GM12878 (cell line): ENCODE measurements around the gene EYS. TPM values are rescaled to one million over a fixed set of nuclear protein-coding genes. Genes with fewer than 3 reads are reported as not detected.

Experiments used
- ATAC-seq: fragments of 200-7000 bp; cut with Tn5 transposase; 3 replicates; pipeline ENCODE4 v1.9.1; 2020; ENCODE audit warnings: mild to moderate bottlenecking, moderate library complexity
- BruUV-seq: library from RNA; stranded (reverse); fragments of 400-500 nt; replicated peaks from 2 replicates; lab custom pipeline; 2021; lab: Mats Ljungman, UMichigan
- CTCF ChIA-PET: fragments of 300-600 bp; sonication (Branson Sonifier 250); formaldehyde crosslinking; extraction: SDS; loops from one replicate; lab custom pipeline; 2021; ENCODE audit warnings: inconsistent platforms; lab: Yijun Ruan, JAX
- POLR2A ChIA-PET: fragments of 350-600 bp; formaldehyde crosslinking; extraction: SDS; loops from one replicate; lab custom pipeline; 2021; ENCODE audit warnings: inconsistent platforms; lab: Charles Lee
- RAD21 ChIA-PET: fragments of 300-600 bp; sonication (Branson Sonifier 250); formaldehyde crosslinking; loops from one replicate; lab custom pipeline; 2023; ENCODE audit warnings: antibody characterized with exemption; ENCODE audit not compliant: unreplicated experiment; lab: Charles Lee
- SMC1A ChIA-PET: fragments of 300-600 bp; sonication (Branson Sonifier 250); formaldehyde crosslinking; loops from one replicate; lab custom pipeline; 2023; ENCODE audit not compliant: unreplicated experiment, uncharacterized antibody; lab: Charles Lee
- DNase-seq: peaks from one replicate; pipeline ENCODE4 v3.0.0-alpha.2; 2011; ENCODE audit warnings: low read depth, low spot score
- FAIRE-seq: peaks from 3 replicates; lab custom pipeline; 2011; peaks lifted over from hg19 to GRCh38; lab: Jason Lieb, UNC
- H2AFZ ChIP-seq: 2 replicates; pipeline ENCODE4 v1.6.0; 2011; ENCODE audit warnings: low read depth, low read length, control low read depth; ENCODE audit not compliant: control insufficient read depth
- H3K27ac ChIP-seq: 2 replicates; pipeline ENCODE4 v1.5.1; 2011; ENCODE audit warnings: control low read depth; ENCODE audit not compliant: control insufficient read depth, insufficient read depth
- H3K27me3 ChIP-seq, 2 experiments: replicated peaks in 1 of 2; 2 replicates each; pipeline versions ENCODE4 v1.6.0 to v1.6.1; 2011; ENCODE audit warnings: low read length in 1 of 2; ENCODE audit not compliant: control insufficient read depth in 2 of 2, insufficient read depth in 2 of 2
- H3K36me3 ChIP-seq, 2 experiments: 2 replicates each; pipeline ENCODE4 v1.5.1; 2011; ENCODE audit warnings: low read length in 1 of 2; ENCODE audit not compliant: control insufficient read depth in 2 of 2, insufficient read depth in 2 of 2
- H3K4me1 ChIP-seq: 2 replicates; pipeline ENCODE4 v1.6.1; 2011; ENCODE audit warnings: mild to moderate bottlenecking, low read length, moderate library complexity, mixed read lengths; ENCODE audit not compliant: control insufficient read depth, insufficient read depth
- H3K4me2 ChIP-seq: 2 replicates; pipeline ENCODE4 v1.6.0; 2011; ENCODE audit warnings: control low read depth; ENCODE audit not compliant: control insufficient read depth, insufficient read depth
- H3K4me3 ChIP-seq: fragments of 200-600 bp; sonication (generic); 2 replicates; pipeline ENCODE4 v1.5.1; 2016
- H3K79me2 ChIP-seq: 2 replicates; pipeline ENCODE4 v1.6.0; 2011; ENCODE audit warnings: low read length; ENCODE audit not compliant: control insufficient read depth, insufficient read depth
- H3K9ac ChIP-seq: 2 replicates; pipeline ENCODE4 v1.8.0; 2011; ENCODE audit warnings: low read length, control low read depth, mixed read lengths; ENCODE audit not compliant: control insufficient read depth, insufficient read depth
- H3K9me3 ChIP-seq: replicated peaks from 3 replicates; pipeline ENCODE4 v1.5.1; 2011; ENCODE audit warnings: mild to moderate bottlenecking, low read length; ENCODE audit not compliant: control insufficient read depth, insufficient read depth
- H4K20me1 ChIP-seq: 2 replicates; pipeline ENCODE4 v1.6.0; 2011; ENCODE audit not compliant: control insufficient read depth, insufficient read depth
- BCL3 ChIP-seq: IDR thresholded peaks from 2 replicates; pipeline ENCODE4 v1.6.1; 2011; ENCODE audit warnings: borderline replicate concordance, low read depth, mild to moderate bottlenecking, moderate library complexity, low read length; ENCODE audit not compliant: insufficient read depth, poor library complexity, severe bottlenecking
- BMI1 ChIP-seq: fragments of 450-650 bp; IDR thresholded peaks from 2 replicates; pipeline ENCODE4 v1.6.1; 2016; ENCODE audit warnings: mild to moderate bottlenecking, moderate library complexity, borderline replicate concordance
- CHD1 ChIP-seq: IDR thresholded peaks from 2 replicates; pipeline ENCODE4 v1.6.1; 2012; ENCODE audit warnings: low read depth, low read length, improper control_type of control experiment
- CUX1 ChIP-seq: IDR thresholded peaks from 2 replicates; pipeline ENCODE4 v1.6.1; 2012; ENCODE audit warnings: improper control_type of control experiment, low read depth, low read length; ENCODE audit not compliant: insufficient replicate concordance
- E2F8 ChIP-seq: fragments of 450-650 bp; IDR thresholded peaks from 2 replicates; pipeline ENCODE4 v1.6.1; 2018; ENCODE audit warnings: mild to moderate bottlenecking, low read depth, moderate library complexity; ENCODE audit not compliant: partially characterized antibody
- ETV6 ChIP-seq, 2 experiments: fragments of 450-650 bp in 1 of 2; IDR thresholded peaks in 1 of 2; conservative IDR thresholded peaks in 1 of 2; 2 replicates each; pipeline ENCODE4 v1.6.1; 2014; ENCODE audit warnings: antibody characterized with exemption in 1 of 2, borderline replicate concordance in 1 of 2, low read depth in 1 of 2, mild to moderate bottlenecking in 1 of 2, moderate library complexity in 1 of 2
- IKZF2 ChIP-seq, 2 experiments: fragments of 450-650 bp; IDR thresholded peaks; 2 replicates each; pipeline ENCODE4 v1.6.1; 2017; ENCODE audit warnings: mild to moderate bottlenecking in 2 of 2, moderate library complexity in 2 of 2
- KAT2A ChIP-seq: conservative IDR thresholded peaks from 2 replicates; pipeline ENCODE4 v1.6.1; 2011; ENCODE audit warnings: low read depth, low read length; ENCODE audit not compliant: control insufficient read depth
- MAX ChIP-seq: IDR thresholded peaks from 2 replicates; pipeline ENCODE4 v1.6.1; 2012; ENCODE audit warnings: low read depth, low read length, improper control_type of control experiment
- PAX8 ChIP-seq: fragments of 450-650 bp; IDR thresholded peaks from 2 replicates; pipeline ENCODE4 v1.6.1; 2017; ENCODE audit warnings: mild to moderate bottlenecking, moderate library complexity
- PML ChIP-seq: IDR thresholded peaks from 2 replicates; pipeline ENCODE4 v1.6.1; 2012; ENCODE audit warnings: low read length, inconsistent platforms
- POLR2AphosphoS2 ChIP-seq: IDR thresholded peaks from 2 replicates; pipeline ENCODE4 v1.6.1; 2011; ENCODE audit warnings: low read depth, mild to moderate bottlenecking, low read length, improper control_type of control experiment, moderate library complexity
- RELA ChIP-seq: fragments of 450-650 bp; IDR thresholded peaks from 2 replicates; pipeline ENCODE4 v1.8.0; 2014; ENCODE audit warnings: borderline replicate concordance; ENCODE audit not compliant: partially characterized antibody
- SMAD1 ChIP-seq: fragments of 450-650 bp; IDR thresholded peaks from 2 replicates; pipeline ENCODE4 v1.6.1; 2018; ENCODE audit warnings: mild to moderate bottlenecking, low read depth; ENCODE audit not compliant: partially characterized antibody
- STAT3 ChIP-seq: IDR thresholded peaks from 2 replicates; pipeline ENCODE4 v1.6.1; 2011; ENCODE audit warnings: low read depth, low read length, improper control_type of control experiment
- TCF7 ChIP-seq: IDR thresholded peaks from 2 replicates; pipeline ENCODE4 v1.6.1; 2014; ENCODE audit warnings: antibody characterized with exemption, borderline replicate concordance
- WGBS: methylation state at CpG from one replicate; pipeline ENCODE4 v1.1.6; 2016; ENCODE audit warnings: low lambda C conversion rate; ENCODE audit not compliant: insufficient replicate concordance, insufficient coverage; ENCODE audit errors: missing lambda C conversion rate; 5-methylcytosine and 5-hydroxymethylcytosine counted together
- in situ Hi-C: fragments of 300-500 bp; cut with MboI; formaldehyde crosslinking; loops from 9 replicates; pipeline ENCODE4 v1.14.3; 2018; ENCODE audit warnings: mixed read lengths
- intact Hi-C: fragments of 100-400 bp; cut with micrococcal nuclease; formaldehyde crosslinking; loops from one replicate; pipeline ENCODE4 v1.14.2; 2022; ENCODE audit not compliant: unreplicated experiment
- polyA plus RNA-seq, 11 experiments: library from polyadenylated mRNA; depleted of rRNA in 4 of 11; unstranded in 6 of 11; stranded (reverse) in 5 of 11; fragments of >200 nt; fragmentation: Nextera tagmentation in 4 of 11; fragmentation: Illumina TruSeq in 1 of 11; extraction: Ambion mirVana in 4 of 11; extraction: Trizol in 1 of 11; gene quantifications; 1 replicate in 1 of 11; 2 replicates in 10 of 11; pipeline versions ENCODE4 v1.2.1 to v1.2.3, GENCODE V29; 2011 to 2016; ENCODE audit warnings: inconsistent platforms in 2 of 11, missing spikeins in 2 of 11, low read depth in 1 of 11
- total RNA-seq, 4 experiments: library from RNA; depleted of rRNA in 3 of 4; stranded (reverse); fragments of >200 nt in 3 of 4; fragmentation: Illumina TruSeq in 1 of 4; extraction: Trizol in 1 of 4; gene quantifications; 2 replicates each; pipeline versions ENCODE4 v1.2.1 to v1.2.3, GENCODE V29; 2013 to 2021

EYS gene
- total and polyA plus RNA-seq, 10 of the 15 experiments (the other 5 are each of a cell fraction or from before 2014, with no cell fraction given), result under 0.01 to 0.14 (median 0.02) TPM; not detected in 1

- ChIA-PET POLR2A (no interaction called here), RAD21 (no interaction called here), SMC1A (no interaction called here), CTCF (no interaction called here)
- no peak for FAIRE-seq
- intact Hi-C loops, result no loop called here
- H3K9ac ChIP-seq, result no peak overlapping the region
- H3K79me2 ChIP-seq, result no peaks in the 10 kb centered on the region
- H3K27me3 ChIP-seq, result no peaks in the 10 kb centered on the region
- no peaks in the 10 kb centered on the region for H4K20me1 ChIP-seq
- no peak overlapping the region for H2AFZ ChIP-seq
- no peaks in the 10 kb centered on the region for H3K36me3 ChIP-seq
- ATAC-seq, result no peak
- in situ Hi-C loops, result no loop called here
- no peak overlapping the region for H3K4me2 ChIP-seq
- DNase-seq, result no peak
- WGBS, result 65% methylated on average over 4 of the region's 4 CpGs
- no TSS peak for BruUV-seq
- H3K9me3 ChIP-seq, result no peaks in the 10 kb centered on the region
- H3K4me1 ChIP-seq, result no peaks in the 10 kb centered on the region
- no peak overlapping the region for H3K27ac ChIP-seq
- no peak overlapping the region for H3K4me3 ChIP-seq
- TF ChIP-seq STAT3 (no peak), SMAD1 (no peak), POLR2AphosphoS2 (no peak), BMI1 (no peak), KAT2A (no peak), MAX (no peak), IKZF2 (IDR thresholded peaks at IDR 0.05) (no peak), PML (no peak), PAX8 (no peak), RELA (no peak), BCL3 (no peak), E2F8 (no peak), ETV6 (conservative IDR thresholded peaks at IDR 0.05 in 1 of 2, IDR thresholded peaks at IDR 0.05 in 1 of 2; ENCODE audit: borderline replicate concordance in 1 of 2, low read depth in 1 of 2) (no peak), CHD1 (no peak), TCF7 (no peak), CUX1 (no peak)
These were observed 411.2 kb downstream of the EYS start for GRCh38 chr6:65295812-65296211.
